GM21528 (cell line): Measurements from ENCODE around the gene COA5.

Experiments used
- ATAC-seq: cut with Tn5 transposase; IDR thresholded peaks from one replicate; pipeline ENCODE4 v1.9.1; 2021; ENCODE audit warnings: mild to moderate bottlenecking, moderate library complexity; ENCODE audit not compliant: unreplicated experiment, low FRiP score

COA5 gene

DNA sequence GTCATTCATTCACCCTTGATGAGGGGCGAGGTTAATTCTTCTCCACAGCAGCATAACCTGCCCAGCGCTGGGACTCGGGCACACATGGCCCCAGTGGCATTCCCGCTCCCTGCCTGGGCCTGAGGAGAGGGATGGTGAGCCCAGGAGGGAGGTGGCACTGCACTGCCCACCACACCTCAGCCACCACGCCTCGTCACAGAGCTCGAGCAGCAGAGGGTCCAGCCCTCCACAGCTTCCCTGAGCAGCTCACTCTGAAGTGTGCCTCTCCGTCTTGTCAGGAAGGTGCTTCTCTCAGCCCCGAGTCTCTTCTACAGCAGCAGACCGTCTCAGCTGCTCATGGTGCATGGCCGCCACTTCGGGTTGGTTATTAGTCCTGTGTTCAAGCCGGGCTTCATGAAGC lies 34.9 kb downstream of the COA5 start:
- ATAC-seq = no peak

DNA sequence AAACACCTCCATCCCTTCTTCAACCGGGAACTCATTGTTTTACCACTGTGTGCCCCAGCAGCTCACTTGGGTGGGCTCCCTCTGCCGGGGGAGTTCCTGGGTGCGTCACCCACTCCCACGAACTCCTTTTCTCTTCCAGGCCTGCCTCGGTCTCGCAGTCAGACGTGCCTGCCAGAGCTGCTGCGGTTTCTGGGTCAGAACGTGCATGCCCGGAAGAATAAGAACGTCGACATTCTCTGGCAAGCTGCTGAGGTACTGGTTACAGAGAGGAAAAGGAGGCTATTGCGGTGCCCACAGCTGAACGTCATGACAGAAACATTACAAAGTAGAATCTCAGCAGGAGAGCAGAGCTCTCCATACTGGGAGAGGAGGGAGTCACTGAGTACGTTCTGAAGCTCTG lies 35.6 kb downstream of the COA5 start:
- no peak for ATAC-seq

DNA sequence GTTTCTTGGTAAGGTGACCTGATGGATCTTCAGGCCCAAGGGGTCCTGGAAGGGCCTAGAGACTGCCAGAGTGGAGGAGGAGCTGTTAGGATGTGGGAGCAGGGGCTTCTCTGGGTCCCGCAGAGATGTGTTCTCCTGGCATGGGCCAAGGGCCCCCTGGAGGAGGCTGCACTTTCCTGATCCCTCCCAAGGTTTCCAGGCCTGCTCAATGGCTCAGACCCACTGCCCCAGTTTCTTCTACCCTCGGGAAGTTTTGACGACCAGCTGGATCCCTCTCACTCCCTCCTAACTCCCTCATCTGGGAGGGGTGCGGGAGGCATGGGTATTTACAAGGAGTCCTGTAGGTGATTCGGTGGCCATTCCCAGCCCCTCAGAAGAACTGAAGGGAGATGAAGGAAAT lies 36.1 kb downstream of the COA5 start:
- ATAC-seq = no peak

DNA sequence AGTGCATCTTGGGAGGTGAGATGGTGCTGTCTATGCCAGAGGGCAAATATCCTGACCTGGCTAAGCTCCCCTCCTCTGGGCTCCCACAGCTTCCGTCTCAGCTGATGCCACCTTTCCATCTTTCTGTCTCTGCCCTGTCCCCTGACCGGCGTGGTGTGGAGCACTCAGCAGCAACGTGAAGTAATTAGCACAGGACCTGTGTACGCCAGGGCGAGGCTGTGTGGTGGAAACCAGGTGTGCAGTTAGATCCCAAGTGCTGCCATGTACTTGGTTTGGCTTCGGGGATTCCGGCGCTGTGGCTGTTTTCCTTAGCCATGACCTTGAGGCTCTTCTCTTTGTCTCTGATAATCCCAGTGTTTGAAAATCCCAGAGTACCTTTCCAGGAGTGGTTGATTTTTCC lies 36.5 kb downstream of the COA5 start:
- no peak for ATAC-seq

DNA sequence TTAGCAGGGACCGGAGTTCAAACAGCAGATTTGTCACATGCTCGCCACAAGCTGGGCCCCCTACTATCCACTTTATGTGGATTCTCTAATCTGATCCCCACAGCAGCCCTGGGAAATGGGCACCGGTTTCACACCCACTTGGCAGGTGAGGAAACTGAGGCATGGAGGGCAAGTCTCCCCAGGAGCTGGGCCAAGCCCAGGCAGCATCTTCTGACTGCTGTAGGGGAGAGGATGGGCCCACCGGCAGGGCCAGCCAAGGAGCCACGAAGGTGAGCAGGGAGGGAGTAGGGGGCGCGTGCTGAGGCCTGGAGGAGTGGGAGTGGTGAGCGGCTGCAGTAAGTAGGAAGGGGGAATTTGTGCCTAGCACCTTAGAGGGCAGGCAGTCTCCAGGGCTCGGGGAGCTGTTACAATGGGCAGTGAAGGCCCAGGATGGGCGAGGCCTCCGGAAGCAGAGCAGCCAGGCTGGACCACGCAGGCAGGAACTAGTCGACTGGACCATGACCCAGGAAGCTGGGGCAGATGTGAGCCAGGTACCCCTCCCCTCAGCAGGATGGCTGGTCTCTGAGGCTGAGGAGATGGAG lies 37.1 kb downstream of the COA5 start:
- ATAC-seq = no peak

DNA sequence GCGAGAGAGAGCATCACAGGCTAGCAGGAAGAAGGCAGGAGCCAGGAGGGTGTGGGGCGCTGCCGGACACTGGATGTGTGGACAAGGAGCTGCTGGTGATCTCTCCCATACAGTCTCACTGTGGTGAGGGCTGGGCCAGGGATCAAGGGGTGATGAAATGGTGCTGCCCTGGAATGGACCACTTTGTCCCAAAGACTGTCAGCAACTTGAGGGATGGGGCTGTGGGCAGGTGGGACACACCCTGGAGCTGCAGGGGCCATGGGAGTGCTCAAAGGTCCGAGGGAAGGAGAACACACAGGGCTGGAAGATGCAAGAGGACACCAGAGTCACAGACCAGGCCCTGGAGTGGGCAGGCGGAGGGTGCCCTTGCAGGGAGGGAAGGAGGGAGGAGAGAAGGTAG lies 38.0 kb downstream of the COA5 start:
- no peak for ATAC-seq

DNA sequence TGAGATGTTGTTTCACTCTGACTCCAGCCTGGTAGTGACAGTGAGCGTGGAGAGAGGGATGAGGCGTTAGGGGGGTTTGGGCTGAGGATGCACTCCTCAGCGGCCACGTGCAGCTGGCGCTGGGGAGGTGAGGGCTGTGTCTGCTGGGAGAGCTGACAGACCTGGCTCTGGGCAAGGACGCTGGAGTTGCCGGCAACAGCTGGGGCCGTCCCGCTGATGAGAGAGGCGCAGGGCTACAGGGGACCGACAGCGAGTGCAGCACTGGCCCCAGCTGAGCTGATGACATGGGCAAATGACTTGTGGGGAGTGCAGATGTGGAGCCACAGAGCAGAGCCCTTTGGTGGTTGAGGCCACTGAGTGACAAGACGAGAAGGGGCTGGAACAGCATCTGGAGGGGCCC lies 38.4 kb downstream of the COA5 start:
- ATAC-seq = no peak

DNA sequence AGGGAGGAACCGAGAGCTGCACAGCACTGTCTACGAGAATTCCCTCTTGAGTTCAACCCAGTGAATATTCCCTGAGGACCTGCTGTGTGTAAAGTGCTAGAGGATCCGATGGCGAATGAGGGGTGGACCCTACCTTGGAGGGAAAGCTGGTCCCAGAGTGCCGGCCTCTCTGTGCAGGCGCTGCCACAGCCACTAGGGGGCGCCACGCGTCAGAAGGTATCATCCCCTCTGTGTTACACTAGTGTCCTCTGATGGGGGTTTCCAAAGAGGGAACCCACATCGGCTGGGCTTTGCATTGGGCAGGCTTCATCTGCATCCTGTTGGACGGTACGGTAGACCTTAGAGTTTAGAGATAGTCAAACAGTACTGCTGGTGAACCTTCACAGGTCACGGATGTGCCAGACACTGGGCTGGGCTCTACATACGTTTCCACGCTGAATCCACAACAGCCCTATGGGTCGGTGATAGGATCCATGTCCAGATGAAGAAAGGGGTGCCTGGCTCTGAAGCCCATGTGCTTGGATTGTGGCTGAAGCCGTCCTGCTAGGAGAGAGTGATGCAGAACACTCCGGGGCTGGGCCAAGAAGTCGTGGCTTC lies 39.0 kb downstream of the COA5 start:
- ATAC-seq = no peak

DNA sequence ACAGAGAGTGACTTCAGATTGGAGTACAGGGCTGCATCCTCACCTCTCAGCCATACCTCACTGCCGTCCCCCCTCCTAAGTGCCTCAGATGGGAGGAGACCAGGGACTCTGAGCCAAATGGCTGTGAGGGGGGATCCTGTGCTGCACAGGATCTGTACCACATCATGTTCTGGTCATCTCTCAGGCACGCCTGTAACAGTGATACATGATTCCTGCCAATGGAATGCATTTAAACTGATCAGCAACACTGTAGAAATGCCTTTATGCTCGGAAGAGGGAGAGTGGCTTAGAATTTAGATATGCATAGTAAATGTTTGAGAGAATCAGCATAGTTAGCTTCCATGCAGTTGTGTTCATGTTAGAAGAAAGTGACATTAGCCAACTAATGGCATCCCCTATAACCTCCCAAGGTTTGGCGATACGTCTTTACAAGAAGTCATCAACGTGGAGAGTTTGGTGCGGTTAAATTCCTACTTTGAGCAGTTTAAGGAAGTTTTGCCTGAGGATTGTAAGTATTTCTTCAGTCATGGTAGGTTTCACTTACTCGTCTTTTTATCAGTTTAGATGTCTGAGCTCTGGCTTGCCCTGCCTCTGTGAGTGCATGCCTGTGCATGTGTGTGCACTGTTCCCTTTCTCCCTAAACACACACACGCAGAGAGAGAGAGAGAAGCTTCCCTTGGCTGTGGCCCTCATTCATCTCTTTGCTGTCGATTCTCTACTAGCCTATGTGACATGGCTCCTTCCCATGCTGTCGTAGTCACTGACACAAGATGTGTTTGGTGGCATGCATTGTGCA lies 40.0 kb downstream of the COA5 start:
- no peak for ATAC-seq

DNA sequence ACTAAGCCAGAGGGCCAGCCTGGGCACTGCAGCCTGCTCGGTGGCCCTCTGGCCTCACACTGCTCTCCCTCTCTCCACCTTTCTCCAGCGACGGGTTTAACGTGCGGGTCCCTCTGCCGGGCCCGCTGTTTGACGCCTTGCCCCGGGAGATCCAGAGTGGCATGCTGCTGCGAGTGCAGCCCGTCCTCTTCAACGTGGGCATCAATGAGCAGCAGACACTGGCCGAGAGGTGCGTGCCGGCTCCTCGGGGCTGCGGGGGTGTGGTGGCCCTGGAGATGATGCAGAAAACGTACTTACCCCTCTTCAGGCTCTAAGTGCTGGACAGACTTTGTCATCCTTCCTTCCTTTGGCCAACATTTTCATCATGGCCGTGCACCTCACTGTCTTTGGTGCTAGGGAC lies 42.4 kb downstream of the COA5 start:
- no peak for ATAC-seq

DNA sequence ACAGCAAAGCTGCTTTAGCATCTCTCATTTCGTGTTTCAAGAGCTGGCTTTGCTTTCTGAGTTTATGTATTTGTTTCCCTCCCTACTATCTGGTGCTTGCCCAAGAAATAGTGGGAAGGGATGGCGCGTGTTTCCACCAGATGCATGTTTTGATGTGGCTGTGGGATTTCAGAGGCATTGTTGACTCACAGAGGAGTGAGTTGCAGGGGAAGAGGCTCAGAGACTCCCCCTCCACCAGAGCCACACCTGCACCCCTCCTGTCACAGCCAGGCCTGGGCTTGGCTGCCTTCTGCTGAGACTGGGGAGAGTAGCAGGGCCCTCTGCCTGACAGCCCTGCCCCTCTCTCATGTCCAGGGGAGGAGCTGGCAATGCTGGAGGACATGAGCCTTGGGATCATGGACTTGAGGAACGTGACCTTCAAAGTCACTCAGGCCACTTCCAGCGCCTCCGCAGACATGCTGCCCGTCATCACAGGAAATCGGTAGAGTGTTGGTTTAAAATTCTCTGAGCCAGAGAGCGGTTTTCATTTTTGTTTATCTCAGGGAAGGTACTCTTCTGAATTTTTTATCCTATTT lies 42.9 kb downstream of the COA5 start:
- no peak for ATAC-seq

DNA sequence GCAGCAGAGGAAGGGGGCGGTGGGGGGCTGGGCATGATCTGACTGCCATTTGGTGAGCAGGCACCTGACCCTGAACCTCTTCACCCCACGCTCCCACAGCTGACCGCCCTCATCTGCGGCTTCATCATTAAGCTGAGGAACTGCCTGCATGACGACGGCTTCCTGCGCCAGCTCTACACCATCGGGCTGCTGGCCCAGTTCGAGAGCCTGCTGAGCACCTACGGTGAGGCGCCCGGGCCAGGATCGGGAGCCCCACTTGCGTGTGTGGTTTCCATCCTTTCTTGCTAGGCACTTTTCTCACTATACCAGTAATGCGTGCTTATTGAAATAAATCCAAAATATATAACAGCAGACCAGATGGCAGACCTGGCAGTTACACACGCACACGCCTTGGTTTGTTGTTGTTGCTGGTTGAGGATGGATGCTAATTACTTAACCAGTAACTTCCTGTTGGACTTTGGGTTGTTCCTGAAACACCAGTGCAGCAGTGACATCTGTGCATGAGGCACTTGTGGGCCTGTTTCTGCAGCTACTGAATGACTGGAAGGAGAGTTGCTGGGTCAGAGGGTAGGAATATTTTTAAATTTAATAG lies 43.7 kb downstream of the COA5 start:
- ATAC-seq = no peak

DNA sequence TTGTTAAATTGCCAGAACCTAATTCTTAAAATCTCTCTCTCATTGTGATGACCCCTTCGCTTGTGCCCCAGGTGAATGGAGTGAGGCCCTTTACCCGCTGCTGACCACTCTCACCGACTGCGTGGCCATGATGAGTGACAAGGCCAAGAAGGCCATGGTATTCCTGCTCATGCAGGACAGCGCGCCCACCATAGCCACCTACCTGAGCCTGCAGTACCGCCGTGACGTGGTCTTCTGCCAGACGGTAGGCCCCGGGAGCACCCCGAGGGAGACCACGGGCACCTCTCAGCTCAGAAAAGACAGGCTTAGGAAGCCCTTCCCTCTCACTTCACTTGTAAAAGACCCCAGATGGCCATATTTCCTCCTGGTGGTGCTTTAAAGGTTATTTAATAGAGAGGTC lies 44.9 kb downstream of the COA5 start:
- ATAC-seq = no peak

DNA sequence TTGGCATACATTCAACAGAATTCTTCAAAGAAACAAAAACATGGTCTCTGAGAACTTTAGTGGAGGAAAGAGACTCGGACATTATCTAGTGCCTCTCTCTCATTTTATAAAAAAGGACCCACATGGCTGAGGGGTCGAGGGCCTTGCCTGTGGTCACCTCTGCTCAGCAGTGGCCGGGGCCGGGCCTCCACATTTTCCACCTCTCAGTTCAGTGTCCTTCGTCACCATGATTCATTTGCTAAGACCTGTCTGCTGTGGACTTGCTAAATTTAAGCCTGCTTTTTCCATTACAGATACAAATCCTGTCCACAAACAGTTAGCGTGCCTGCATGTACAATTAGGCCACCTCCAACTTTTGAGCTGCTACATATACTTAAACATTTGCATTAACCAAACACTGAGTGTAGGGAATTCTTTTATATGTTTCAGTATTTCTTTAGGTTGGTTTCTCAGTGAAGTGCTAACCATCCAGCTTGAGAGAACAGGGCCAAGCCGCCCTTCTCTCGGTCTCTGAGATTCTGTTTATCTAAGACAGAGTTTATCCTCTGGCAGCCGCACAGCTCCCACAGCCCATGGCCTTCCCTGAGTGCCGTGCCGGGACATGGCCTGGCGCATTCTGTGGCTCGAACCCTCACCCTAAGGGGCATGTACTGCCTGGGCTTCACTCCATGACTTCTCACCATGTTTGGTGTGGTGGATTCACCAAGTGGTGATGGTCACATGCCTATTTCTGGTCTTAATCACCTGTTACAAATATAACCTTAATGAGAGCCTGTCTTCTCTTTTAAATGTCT lies 46.2 kb downstream of the COA5 start:
- ATAC-seq = no peak

DNA sequence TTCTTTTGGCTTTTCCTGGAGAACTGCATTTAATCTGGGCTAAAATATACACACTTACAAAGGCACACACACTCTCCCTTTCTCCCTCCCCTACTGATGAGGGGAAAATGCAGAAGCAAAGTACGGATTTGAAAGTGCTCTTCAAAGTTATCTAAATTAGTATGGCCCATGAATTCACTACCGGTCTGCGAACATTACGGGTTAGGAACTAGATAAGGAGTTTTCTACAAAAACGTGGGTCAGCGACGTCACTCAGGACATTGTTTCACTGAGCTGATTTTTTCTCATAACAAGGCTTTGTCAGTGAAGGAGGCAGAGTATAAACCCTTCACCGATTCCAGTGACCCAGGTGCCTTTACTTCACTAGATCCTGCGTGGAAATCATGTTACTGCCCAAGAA lies 47.3 kb downstream of the COA5 start:
- no peak for ATAC-seq

DNA sequence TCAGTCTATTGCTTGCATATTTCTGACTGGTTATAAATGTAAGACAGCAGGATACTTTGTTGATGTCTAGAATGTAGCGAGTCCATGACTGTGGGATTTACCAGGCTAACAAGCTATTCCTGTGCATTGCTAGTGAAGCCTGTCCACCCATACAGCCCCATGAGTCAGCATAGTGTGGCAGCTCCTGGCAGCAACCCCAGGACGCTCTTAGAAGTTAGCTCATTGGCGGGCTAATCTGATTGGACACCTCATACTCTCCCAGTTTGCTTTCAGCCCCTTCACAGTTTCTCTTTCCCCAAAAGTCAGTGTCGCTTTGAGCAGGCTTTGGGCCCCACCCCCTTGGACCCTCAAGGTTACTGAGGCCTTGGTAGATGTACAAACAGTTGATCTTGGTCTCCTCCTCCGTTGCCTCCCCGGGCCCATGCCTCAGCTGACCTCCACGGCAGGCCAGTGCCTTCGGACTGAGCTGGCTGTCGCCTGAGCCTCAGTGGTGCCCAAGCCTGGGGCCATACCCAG lies 48.0 kb downstream of the COA5 start:
- no peak for ATAC-seq

DNA sequence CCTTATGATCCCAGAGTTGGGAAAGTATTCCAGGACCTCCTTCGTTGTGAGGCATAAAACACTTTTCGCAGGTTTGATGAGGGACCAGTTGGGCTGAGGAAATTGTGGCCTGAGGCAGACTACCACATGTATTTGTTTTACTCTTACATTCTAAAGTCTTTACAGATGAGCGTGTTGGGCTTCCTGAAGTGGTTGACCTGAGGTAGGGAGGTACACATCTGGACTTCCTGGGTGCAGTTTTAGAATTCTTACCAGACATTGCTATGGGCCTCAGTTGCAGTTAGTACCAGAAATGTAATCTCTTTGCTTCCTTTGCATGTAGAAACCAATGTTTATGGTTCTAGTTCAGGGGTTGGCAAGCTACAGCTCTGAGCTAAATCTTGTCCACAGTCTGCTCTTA lies 48.7 kb downstream of the COA5 start:
- ATAC-seq = no peak

DNA sequence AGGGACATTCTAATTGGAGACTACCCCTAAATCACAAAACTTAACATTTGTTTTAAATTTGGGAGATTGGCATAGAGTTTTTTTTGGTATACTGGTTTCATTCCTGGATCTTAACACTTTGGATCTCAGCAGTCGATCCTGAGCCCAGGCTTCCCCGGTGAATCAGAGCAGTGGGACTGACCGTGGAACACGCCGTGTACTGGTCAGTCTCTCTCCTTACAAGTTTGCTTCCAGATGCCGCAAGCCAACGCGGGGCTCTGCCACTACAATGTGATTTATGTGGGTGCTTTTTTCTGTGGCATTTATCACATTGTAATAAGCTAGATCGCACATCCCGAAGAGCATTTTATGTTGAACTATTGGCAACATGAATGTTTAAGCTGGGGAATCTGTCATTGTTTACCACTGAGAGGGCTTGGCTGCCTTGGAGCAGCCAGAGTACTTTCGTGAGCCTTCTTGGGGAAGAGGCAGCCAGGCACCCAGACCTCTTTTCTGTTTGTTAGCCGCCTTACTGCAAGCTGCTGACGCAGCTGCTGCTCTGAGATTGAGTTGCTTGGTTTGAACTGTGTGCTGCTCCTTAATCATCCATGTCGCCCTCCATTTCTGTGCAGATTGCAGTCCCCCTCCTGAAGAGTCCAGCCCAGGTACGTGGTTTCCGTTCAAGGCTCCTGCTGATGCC lies 49.3 kb downstream of the COA5 start:
- no peak for ATAC-seq

DNA sequence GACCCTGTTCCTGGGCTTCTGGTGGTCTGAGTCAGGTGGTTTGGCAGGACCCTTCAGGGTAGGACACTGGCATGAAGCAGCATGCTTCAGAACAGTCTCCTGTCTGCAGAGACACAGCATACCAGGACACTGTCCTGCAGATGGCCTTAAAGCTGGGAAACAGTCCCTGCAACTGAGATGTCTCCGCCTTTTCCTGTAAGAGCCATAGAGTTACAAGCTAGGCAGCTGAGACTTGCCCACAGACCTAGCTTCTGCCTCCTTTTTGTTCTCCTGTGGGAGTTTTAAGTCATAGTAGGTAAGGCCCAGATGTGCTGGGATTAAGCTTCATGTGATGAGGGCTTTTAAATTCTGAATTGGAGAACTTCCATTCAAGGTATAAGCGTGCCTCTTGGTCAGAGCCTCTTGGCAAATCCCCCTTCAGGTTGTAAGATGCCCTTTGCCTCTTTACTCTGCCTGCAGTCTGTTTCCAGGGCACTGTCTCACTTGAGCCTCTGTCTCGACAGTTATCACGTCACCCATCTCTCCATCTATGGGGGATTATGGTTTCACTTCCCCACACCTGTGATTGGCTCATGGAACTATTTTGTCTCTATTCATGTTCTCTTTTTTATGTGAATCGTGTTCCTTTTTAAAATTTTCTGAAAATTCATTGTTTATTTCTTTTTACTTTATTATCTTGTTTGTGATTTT lies 51.8 kb downstream of the COA5 start:
- peak; percentile 63 for ATAC-seq
